ENCODE data around the gene NOXO1.

NOXO1 gene

DNA sequence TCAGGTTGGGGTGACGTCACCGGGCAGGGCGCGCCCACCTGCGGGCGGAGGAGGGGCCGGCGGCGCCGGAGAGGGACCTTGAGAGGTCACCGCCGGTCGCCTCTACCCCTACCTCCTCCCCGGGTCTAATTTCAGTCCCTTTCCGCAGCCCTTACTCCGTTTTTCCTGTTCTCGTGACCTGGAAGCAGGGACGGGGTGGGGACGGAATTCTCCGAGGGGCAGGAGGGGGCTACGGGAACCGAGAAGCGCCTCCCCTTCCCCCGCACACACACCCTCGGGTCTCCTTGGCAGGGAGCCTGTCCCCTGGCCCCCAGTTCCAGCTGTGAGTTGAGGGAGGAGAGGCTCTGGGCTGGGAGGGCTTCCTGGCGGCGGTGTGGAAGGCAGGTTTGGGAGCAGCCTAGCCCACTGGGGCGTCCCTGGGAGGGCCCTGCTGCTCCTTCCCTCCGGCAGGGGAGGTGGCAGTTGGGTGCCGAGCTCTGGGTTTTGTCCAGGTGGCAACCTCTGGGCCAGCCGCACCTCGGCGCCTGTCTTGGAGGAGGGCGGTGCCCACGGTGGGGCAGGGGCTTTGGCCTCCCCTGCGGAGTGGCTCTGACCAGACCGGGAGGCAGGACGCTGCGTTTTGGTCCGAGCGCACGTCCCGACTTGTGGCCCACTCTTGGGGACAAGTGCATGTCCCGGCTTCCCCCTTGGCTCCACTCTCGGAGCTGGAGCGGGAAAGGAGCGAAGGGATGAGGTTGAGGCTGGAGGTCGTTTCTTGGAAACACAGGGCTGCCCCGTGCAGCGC lies 9.3 kb upstream of the NOXO1 start:
- H3K9me3 ChIP-seq: peaks cover 10% of the 10 kb centered on the region
- TF ChIP-seq, protein P1, sequence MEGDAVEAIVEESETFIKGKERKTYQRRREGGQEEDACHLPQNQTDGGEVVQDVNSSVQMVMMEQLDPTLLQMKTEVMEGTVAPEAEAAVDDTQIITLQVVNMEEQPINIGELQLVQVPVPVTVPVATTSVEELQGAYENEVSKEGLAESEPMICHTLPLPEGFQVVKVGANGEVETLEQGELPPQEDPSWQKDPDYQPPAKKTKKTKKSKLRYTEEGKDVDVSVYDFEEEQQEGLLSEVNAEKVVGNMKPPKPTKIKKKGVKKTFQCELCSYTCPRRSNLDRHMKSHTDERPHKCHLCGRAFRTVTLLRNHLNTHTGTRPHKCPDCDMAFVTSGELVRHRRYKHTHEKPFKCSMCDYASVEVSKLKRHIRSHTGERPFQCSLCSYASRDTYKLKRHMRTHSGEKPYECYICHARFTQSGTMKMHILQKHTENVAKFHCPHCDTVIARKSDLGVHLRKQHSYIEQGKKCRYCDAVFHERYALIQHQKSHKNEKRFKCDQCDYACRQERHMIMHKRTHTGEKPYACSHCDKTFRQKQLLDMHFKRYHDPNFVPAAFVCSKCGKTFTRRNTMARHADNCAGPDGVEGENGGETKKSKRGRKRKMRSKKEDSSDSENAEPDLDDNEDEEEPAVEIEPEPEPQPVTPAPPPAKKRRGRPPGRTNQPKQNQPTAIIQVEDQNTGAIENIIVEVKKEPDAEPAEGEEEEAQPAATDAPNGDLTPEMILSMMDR (IDR thresholded peaks at IDR 0.05; ENCODE audit: low read depth, low read length): no peak
- peaks cover 20% of the 10 kb centered on the region for H3K36me3 ChIP-seq
- H3K4me1 ChIP-seq: no peaks in the 10 kb centered on the region
- H3K4me3 ChIP-seq (ENCODE audit: low read depth, low read length): peak overlapping the region; percentile 46
- DNase-seq: no peak
- H3K27me3 ChIP-seq: peaks cover 29% of the 10 kb centered on the region

GRCh38 chr16:1990101-1990350 lies 8.8 kb upstream of the NOXO1 start:
- Histone ChIP-seq H3K36me3 (peaks cover 17% of the 10 kb centered on the region), H3K9me3 (peaks cover 10% of the 10 kb centered on the region), H3K4me1 (no peaks in the 10 kb centered on the region), H3K4me3 (ENCODE audit: low read depth, low read length) (peak overlapping the region; percentile 46), H3K27me3 (peaks cover 29% of the 10 kb centered on the region)
- DNase-seq: no peak
- TF ChIP-seq, protein P1 (IDR thresholded peaks at IDR 0.05; ENCODE audit: low read depth, low read length): no peak

GRCh38 chr16:1989209-1990100 lies 8.2 kb upstream of the NOXO1 start, which contains the start of gene SYNGR3:
SYNGR3 (plus strand) TSS chr16:1989970; CDS start chr16:1990103, 133 bp downstream.
- Histone ChIP-seq H3K27me3 (peaks cover 29% of the 10 kb centered on the region), H3K9me3 (peaks cover 10% of the 10 kb centered on the region), H3K4me3 (ENCODE audit: low read depth, low read length) (peak within 1 kb of the TSS; percentile 46), H3K4me1 (no peaks in the 10 kb centered on the region), H3K36me3 (peaks cover 17% of the 10 kb centered on the region)
- no peak for DNase-seq
- TF ChIP-seq, protein P1 (IDR thresholded peaks at IDR 0.05; ENCODE audit: low read depth, low read length): no peak

DNA sequence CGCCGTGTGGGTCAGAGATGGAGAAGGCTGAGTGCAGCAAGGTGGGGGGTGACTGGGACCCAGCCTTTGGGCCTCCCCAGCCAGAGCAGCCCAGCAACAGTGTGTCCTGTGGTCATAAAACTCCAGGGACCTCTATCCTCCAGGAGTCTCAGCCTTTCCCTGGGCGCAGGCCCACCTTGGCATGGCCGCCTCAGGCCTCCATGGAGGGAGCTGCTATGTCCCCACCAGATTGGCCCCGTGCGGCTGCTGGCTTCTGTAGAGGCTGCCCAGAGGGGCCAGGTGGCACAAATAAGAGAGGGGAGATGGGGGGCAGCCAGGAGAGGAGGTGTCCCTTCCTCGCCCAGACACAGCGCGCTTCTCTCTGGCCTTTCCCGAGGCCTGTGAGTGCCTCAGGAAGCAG lies 5.9 kb upstream of the NOXO1 start:
- TF ChIP-seq, protein P1 (IDR thresholded peaks at IDR 0.05; ENCODE audit: low read depth, low read length): no peak

GRCh38 chr16:1985466-1986150 lies 4.3 kb upstream of the NOXO1 start:
- peaks cover 3% of the 10 kb centered on the region; the same call in 1 of the 2 replicates for H3K4me1 ChIP-seq
- no peak for DNase-seq
- no peaks in the 10 kb centered on the region for H3K9me3 ChIP-seq
- no peak overlapping the region; the same call in 1 of the 2 replicates for H3K4me3 ChIP-seq (ENCODE audit: low read depth, low read length)
- TF ChIP-seq, protein P1 (IDR thresholded peaks at IDR 0.05; ENCODE audit: low read depth, low read length): no peak
- peaks cover 17% of the 10 kb centered on the region for H3K36me3 ChIP-seq
- H3K27me3 ChIP-seq: peaks cover 25% of the 10 kb centered on the region

More for the DNA sequence above, 5.9 kb upstream of the NOXO1 start:
- peaks cover 17% of the 10 kb centered on the region for H3K36me3 ChIP-seq
- peaks cover 4% of the 10 kb centered on the region; the same call in 1 of the 2 replicates for H3K9me3 ChIP-seq
- no peak overlapping the region for H3K4me3 ChIP-seq (ENCODE audit: low read depth, low read length)
- no peak for DNase-seq
- H3K4me1 ChIP-seq: peaks cover 3% of the 10 kb centered on the region; the same call in 1 of the 2 replicates
- peaks cover 29% of the 10 kb centered on the region for H3K27me3 ChIP-seq
